Measurements from ENCODE around the gene ATP4A. TPM values are rescaled to one million over a fixed set of nuclear protein-coding genes. Genes with fewer than 3 reads are reported as not detected.

ATP4A gene
- total and polyA plus RNA-seq, 9 of the 15 experiments (the other 6 are each of a cell fraction or from before 2014, with no cell fraction given): 0.15 TPM; not detected in 8

- TF ChIP-seq PPARD (CRISPR knock-in tag; IDR thresholded peaks at IDR 0.05) (no peak), ZNF77 (CRISPR knock-in tag; IDR thresholded peaks at IDR 0.05) (no peak), UBTF (IDR thresholded peaks at IDR 0.05; ENCODE audit: borderline replicate concordance in 1 of 2, low read depth in 2 of 2, low read length in 2 of 2) (no peak), ZNF586 (CRISPR knock-in tag; conservative IDR thresholded peaks at IDR 0.05) (no peak), NKRF (IDR thresholded peaks at IDR 0.05; ENCODE audit: borderline replicate concordance) (peak; percentile 87), MAFG (tag; conservative IDR thresholded peaks at IDR 0.05) (no peak), ETV6 (IDR thresholded peaks at IDR 0.05; ENCODE audit: borderline replicate concordance in 1 of 2, low read depth in 2 of 2, low read length in 1 of 2) (no peak), ETV6 (CRISPR knock-in tag; IDR thresholded peaks at IDR 0.05; ENCODE audit: borderline replicate concordance) (no peak), CXXC5 (CRISPR knock-in tag; IDR thresholded peaks at IDR 0.05) (peak; percentile 92), HBP1 (CRISPR knock-in tag; IDR thresholded peaks at IDR 0.05) (0 out of 2 replicates have a peak, but pooled peaks have one; percentile 33), HMBOX1 (IDR thresholded peaks at IDR 0.05) (no peak), ZNF583 (CRISPR knock-in tag; IDR thresholded peaks at IDR 0.05) (peak; percentile 78; the same call in 1 of the 2 replicates), TRIM24 (IDR thresholded peaks at IDR 0.05) (no peak), NONO (IDR thresholded peaks at IDR 0.05; ENCODE audit: low read depth in 2 of 2, low read length in 1 of 2) (no peak), FIP1L1 (IDR thresholded peaks at IDR 0.05; ENCODE audit: low read depth, low read length, poor library complexity, severe bottlenecking) (peak; percentile 66), ZBTB2 (IDR thresholded peaks at IDR 0.05) (no peak), ZEB2 (IDR thresholded peaks at IDR 0.05) (no peak), TCF7 (IDR thresholded peaks at IDR 0.05; ENCODE audit: borderline replicate concordance) (no peak), GABPB2 (CRISPR knock-in tag; conservative IDR thresholded peaks at IDR 0.05) (peak; percentile 66; the same call in 1 of the 2 replicates)
These were observed 49.3 kb upstream of the ATP4A start, which contains the start of gene HAUS5 (continued) for GRCh38 chr19:35612559-35613321.

Measured in K562 (cell line).